ENCODE measurements around the gene CYP4F3. TPM values are rescaled to one million over a fixed set of nuclear protein-coding genes. Genes with fewer than 3 reads are reported as not detected.
A peak's percentile ranks its signal among the peaks of the same experiment; 100 is the strongest.

CYP4F3 gene
- total and polyA plus RNA-seq, 2 experiments from 2014 or later = not detected

DNA sequence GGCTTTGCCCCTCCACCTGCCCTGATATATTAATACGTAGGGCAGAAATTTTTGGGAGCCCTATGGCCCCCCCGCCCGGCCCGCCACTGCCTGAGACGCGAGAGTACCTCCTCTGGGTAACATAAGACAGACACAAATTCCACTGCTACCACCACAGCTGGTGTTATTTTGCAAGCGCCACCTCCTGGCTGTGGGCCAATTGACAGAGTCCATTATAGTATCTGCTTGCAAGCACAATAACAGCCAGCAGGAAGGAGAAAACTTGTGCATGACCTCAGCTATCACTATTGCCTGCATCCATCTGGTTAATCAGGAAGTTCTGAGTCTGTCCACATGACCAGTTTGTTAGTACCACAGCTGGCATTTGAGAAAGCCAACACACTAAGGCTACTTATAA lies 61.8 kb downstream of the CYP4F3 start:
- TF ChIP-seq, protein P1, sequence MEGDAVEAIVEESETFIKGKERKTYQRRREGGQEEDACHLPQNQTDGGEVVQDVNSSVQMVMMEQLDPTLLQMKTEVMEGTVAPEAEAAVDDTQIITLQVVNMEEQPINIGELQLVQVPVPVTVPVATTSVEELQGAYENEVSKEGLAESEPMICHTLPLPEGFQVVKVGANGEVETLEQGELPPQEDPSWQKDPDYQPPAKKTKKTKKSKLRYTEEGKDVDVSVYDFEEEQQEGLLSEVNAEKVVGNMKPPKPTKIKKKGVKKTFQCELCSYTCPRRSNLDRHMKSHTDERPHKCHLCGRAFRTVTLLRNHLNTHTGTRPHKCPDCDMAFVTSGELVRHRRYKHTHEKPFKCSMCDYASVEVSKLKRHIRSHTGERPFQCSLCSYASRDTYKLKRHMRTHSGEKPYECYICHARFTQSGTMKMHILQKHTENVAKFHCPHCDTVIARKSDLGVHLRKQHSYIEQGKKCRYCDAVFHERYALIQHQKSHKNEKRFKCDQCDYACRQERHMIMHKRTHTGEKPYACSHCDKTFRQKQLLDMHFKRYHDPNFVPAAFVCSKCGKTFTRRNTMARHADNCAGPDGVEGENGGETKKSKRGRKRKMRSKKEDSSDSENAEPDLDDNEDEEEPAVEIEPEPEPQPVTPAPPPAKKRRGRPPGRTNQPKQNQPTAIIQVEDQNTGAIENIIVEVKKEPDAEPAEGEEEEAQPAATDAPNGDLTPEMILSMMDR (IDR thresholded peaks at IDR 0.05; ENCODE audit: low read depth, low read length) = no peak
- H3K36me3 ChIP-seq = no peaks in the 10 kb centered on the region
- H3K4me3 ChIP-seq = no peak overlapping the region
- H3K27ac ChIP-seq = no peak overlapping the region
- peak in 1 of 2 donors; percentile 52 for DNase-seq (ENCODE audit: low read depth in 1 of 2, low spot score in 1 of 2)
- H3K4me1 ChIP-seq (ENCODE audit: low read depth) = no peaks in the 10 kb centered on the region
- H3K27me3 ChIP-seq = no peaks in the 10 kb centered on the region
- H3K9me3 ChIP-seq (ENCODE audit: low read depth) = no peaks in the 10 kb centered on the region

Other genes with a start within 250 kb of the CYP4F3 start
- gene AKAP8L, start 221.9 kb upstream of the CYP4F3 start, total RNA-seq = 207 and 410 TPM in 2 replicates
- 235 and 328 TPM in 2 replicates for gene AKAP8L, start 221.9 kb upstream of the CYP4F3 start, polyA plus RNA-seq
- 60.4 and 82.7 TPM in 2 replicates for gene WIZ, start 190.9 kb upstream of the CYP4F3 start, total RNA-seq
- 40.3 and 45.9 TPM in 2 replicates for gene WIZ, start 190.9 kb upstream of the CYP4F3 start, polyA plus RNA-seq
- gene RASAL3, start 176.4 kb upstream of the CYP4F3 start, total RNA-seq = 0.14 TPM in 1 of 2 replicates, not detected in the other
- 0.46 TPM in 1 of 2 replicates, not detected in the other for gene RASAL3, start 176.4 kb upstream of the CYP4F3 start, polyA plus RNA-seq
- not detected in 2 replicates for gene PGLYRP2, start 161.4 kb upstream of the CYP4F3 start, total RNA-seq
- gene PGLYRP2, start 161.4 kb upstream of the CYP4F3 start, polyA plus RNA-seq = not detected in 2 replicates
- gene CYP4F22, start 132.4 kb upstream of the CYP4F3 start, total RNA-seq = not detected in 2 replicates
- not detected in 2 replicates for gene CYP4F22, start 132.4 kb upstream of the CYP4F3 start, polyA plus RNA-seq
- gene CYP4F8, start 25.7 kb upstream of the CYP4F3 start, total RNA-seq = not detected in 2 replicates
- not detected in 2 replicates for gene CYP4F8, start 25.7 kb upstream of the CYP4F3 start, polyA plus RNA-seq
- gene CYP4F12, start 32.2 kb downstream of the CYP4F3 start, total RNA-seq = not detected in 2 replicates
- not detected in 2 replicates for gene CYP4F12, start 32.2 kb downstream of the CYP4F3 start, polyA plus RNA-seq
- gene OR10H2, start 87.1 kb downstream of the CYP4F3 start, total RNA-seq = not detected in 2 replicates
- not detected in 2 replicates for gene OR10H2, start 87.1 kb downstream of the CYP4F3 start, polyA plus RNA-seq
- gene OR10H3, start 97.1 kb downstream of the CYP4F3 start, total RNA-seq = not detected in 2 replicates
- not detected in 2 replicates for gene OR10H3, start 97.1 kb downstream of the CYP4F3 start, polyA plus RNA-seq
- gene OR10H5, start 146.8 kb downstream of the CYP4F3 start, total RNA-seq = not detected in 2 replicates
- not detected in 2 replicates for gene OR10H5, start 146.8 kb downstream of the CYP4F3 start, polyA plus RNA-seq
- not detected in 2 replicates for gene OR10H1, start 174.8 kb downstream of the CYP4F3 start, total RNA-seq
- gene OR10H1, start 174.8 kb downstream of the CYP4F3 start, polyA plus RNA-seq = not detected in 2 replicates